IPS DF 4.7 (cell line): ENCODE results near the gene ULK1.

ENCODE experiments used
- DNase-seq: peaks from one replicate; pipeline ENCODE4 v3.0.0-alpha.2; 2013; ENCODE audit warnings: low spot score; ENCODE audit errors: extremely low read depth

Gene ULK1

DNA sequence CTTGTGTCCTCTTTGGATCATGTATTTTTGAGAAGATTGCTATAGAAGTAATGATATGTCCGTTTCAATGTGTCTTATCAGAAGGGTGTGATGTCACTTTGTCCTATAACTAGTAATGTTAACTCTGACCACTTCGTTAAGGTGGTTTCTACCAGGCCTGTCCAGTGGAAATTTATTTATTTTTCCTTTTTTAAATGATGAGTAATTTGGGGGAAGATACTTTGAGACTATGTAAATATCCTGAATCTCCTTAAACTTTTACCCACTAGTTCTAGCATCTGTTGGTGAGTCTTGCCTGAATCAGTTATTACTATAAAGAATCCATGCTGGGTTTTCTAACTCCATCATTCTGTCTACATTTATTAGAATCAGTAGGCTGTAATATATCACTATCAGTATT lies 70.7 kb downstream of the ULK1 start:
- DNase-seq: no peak

DNA sequence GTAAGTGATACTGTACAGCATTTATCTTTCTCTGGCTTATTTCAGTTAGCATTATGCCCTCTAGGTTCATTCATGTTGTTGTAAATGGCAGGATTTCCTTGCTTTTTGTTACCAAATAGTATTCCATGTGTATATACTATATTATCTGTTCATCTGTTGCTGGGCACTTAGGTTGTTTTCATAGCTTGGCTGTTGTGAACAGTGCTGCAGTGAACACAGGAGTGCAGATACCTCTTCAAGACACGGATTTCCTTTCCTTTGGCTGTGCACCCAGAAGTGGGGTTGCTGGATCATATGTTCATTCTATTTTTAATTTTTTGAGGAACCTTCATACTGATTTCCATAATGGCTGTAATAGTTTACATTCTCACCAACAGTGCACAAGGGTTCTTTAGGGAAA lies 76.8 kb downstream of the ULK1 start:
- no peak for DNase-seq
